HCT116 (cell line): Measurements from ENCODE around the gene GATAD2B.

ENCODE experiments used
- CEBPB ChIP-seq: IDR thresholded peaks from 2 replicates; pipeline ENCODE4 v1.6.1; 2012; ENCODE audit warnings: low read depth
- EZH2 ChIP-seq: fragments of 200-600 bp; sonication (generic); IDR thresholded peaks from 2 replicates; pipeline ENCODE4 v1.6.1; 2017; ENCODE audit warnings: antibody characterized with exemption, mixed run types
- FOSL1 ChIP-seq: IDR thresholded peaks from 2 replicates; pipeline ENCODE4 v1.6.1; 2012; ENCODE audit warnings: low read depth
- JUND ChIP-seq: IDR thresholded peaks from 2 replicates; pipeline ENCODE4 v1.6.1; 2012
- MAX ChIP-seq: IDR thresholded peaks from 2 replicates; pipeline ENCODE4 v1.6.1; 2012
- POLR2A ChIP-seq: IDR thresholded peaks from 2 replicates; pipeline ENCODE4 v1.7.0; 2011; ENCODE audit warnings: borderline replicate concordance; ENCODE audit not compliant: insufficient read depth, insufficient read length; ENCODE audit errors: extremely low read depth
- POLR2AphosphoS5 ChIP-seq: IDR thresholded peaks from 2 replicates; pipeline ENCODE4 v1.6.1; 2011; ENCODE audit warnings: mild to moderate bottlenecking, low read depth, low read length, moderate library complexity
- SIN3A ChIP-seq: IDR thresholded peaks from 2 replicates; pipeline ENCODE4 v1.6.1; 2012; ENCODE audit warnings: low read depth
- SRF ChIP-seq: IDR thresholded peaks from 2 replicates; pipeline ENCODE4 v1.6.1; 2012; ENCODE audit warnings: low read depth
- TCF7L2 ChIP-seq: IDR thresholded peaks from 2 replicates; pipeline ENCODE4 v1.7.0; 2011; ENCODE audit warnings: borderline replicate concordance, inconsistent platforms; ENCODE audit not compliant: insufficient read depth, insufficient read length; ENCODE audit errors: extremely low read depth
- YY1 ChIP-seq: IDR thresholded peaks from 2 replicates; pipeline ENCODE4 v1.6.1; 2011; ENCODE audit warnings: low read length, low read depth, moderate library complexity, mild to moderate bottlenecking; ENCODE audit not compliant: insufficient replicate concordance; ENCODE audit errors: extremely low read depth
- ZFX ChIP-seq: fragments of 450-650 bp; IDR thresholded peaks from 2 replicates; pipeline ENCODE4 v1.6.1; 2017
- TF ChIP-seq, protein P1 (sequence below), 3 experiments: fragments of 200-600 bp in 1 of 3; sonication (generic) in 1 of 3; IDR thresholded peaks in 2 of 3; conservative IDR thresholded peaks in 1 of 3; 2 replicates each; pipeline ENCODE4 v1.5.1; 2012 to 2017; ENCODE audit warnings: low read depth in 2 of 3, low read length in 2 of 3, antibody characterized with exemption in 1 of 3, borderline replicate concordance in 1 of 3, control low read depth in 1 of 3, mild to moderate bottlenecking in 1 of 3, mixed read lengths in 1 of 3, mixed run types in 1 of 3, moderate library complexity in 1 of 3; ENCODE audit not compliant: insufficient read depth in 1 of 3

DNA sequence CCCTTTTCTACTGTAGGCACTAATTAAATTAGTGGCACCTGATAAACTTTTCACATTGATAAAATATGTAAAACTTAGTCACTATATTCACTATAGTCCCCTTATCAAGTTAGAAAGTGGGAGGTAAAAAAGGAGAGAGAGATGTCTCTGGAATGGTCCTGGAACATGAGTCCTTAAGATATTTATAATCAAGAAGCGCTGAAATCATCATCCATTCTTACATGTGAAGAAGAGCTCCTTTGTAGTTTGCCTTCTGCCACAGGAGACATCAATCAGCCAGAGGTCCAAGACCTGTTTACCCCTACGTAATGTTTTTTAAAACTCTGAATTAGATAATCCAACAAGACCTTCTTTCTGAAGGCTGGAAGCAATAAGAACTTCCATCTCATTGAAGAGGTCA lies 65.3 kb downstream of the GATAD2B start:
- no peak for TF ChIP-seq POLR2A
- TF ChIP-seq EZH2, result no peak
- TF ChIP-seq, protein P1, sequence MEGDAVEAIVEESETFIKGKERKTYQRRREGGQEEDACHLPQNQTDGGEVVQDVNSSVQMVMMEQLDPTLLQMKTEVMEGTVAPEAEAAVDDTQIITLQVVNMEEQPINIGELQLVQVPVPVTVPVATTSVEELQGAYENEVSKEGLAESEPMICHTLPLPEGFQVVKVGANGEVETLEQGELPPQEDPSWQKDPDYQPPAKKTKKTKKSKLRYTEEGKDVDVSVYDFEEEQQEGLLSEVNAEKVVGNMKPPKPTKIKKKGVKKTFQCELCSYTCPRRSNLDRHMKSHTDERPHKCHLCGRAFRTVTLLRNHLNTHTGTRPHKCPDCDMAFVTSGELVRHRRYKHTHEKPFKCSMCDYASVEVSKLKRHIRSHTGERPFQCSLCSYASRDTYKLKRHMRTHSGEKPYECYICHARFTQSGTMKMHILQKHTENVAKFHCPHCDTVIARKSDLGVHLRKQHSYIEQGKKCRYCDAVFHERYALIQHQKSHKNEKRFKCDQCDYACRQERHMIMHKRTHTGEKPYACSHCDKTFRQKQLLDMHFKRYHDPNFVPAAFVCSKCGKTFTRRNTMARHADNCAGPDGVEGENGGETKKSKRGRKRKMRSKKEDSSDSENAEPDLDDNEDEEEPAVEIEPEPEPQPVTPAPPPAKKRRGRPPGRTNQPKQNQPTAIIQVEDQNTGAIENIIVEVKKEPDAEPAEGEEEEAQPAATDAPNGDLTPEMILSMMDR (IDR thresholded peaks at IDR 0.05 in 2 of 3, conservative IDR thresholded peaks at IDR 0.05 in 1 of 3; ENCODE audit: borderline replicate concordance in 1 of 3, insufficient read depth in 1 of 3, low read depth in 2 of 3, low read length in 2 of 3), result no peak
- TF ChIP-seq TCF7L2, result no peak
- no peak for TF ChIP-seq YY1
- TF ChIP-seq JUND, result no peak
- no peak for TF ChIP-seq POLR2AphosphoS5
- TF ChIP-seq ZFX, result no peak
- no peak for TF ChIP-seq SIN3A
- no peak for TF ChIP-seq MAX
- TF ChIP-seq SRF, result no peak
- TF ChIP-seq FOSL1, result no peak
- no peak for TF ChIP-seq CEBPB
